ENCODE results near the gene PABPN1L.

PABPN1L gene

DNA sequence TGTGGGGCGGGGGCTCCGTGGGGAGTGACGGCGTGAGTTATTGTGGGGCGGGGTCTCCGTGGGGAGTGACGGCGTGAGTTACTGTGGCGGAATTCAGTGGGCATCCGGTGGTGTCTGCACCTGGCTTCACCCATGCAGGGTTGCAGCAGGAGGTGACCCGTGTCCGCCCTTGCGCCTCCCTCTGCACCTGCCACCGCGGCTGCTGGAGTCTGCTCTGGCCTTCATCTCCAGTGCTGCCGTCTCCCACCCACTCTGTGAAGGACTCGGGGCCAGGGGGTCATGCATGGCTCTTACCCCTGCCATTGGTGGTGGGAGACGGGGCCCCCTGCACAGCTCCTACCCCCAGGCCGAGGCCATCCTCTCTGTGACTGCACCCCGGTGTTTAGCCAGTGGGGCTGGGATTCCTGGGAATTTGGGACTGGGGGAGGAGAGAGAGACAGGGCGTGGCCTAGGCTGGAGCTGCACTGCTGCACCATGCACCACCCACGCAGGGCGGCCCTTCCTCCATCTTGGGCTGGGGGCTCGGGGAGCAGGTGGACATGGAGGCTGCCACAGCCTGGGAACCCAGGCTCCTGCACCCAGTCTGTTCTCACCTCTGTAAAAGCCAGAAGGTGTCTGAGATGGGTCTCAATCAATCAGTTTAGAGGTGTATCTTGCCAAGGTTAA lies 1.3 kb upstream of the PABPN1L start:
- no peak for DNase-seq

DNA sequence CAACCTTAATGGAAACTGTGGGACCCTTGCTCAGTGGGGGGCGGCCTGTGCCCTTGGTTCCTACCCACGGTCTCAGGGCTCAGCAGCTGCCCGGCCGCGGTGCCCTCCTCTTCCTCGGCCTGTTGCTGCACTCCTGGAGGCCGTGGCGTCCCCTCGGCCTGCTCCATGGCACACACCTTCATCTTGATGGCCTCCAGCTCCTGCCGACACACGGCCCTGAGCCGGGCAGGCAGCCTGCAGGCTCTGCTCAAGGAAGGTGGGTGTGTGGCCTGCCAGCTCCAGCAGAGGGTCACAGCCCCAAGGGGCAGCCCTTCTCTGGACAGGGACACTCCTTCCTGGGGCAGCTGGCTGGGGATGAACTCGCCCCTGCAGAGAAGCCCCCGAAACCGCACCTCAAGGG lies 718 bp downstream of the PABPN1L start:
- no peak for DNase-seq

DNA sequence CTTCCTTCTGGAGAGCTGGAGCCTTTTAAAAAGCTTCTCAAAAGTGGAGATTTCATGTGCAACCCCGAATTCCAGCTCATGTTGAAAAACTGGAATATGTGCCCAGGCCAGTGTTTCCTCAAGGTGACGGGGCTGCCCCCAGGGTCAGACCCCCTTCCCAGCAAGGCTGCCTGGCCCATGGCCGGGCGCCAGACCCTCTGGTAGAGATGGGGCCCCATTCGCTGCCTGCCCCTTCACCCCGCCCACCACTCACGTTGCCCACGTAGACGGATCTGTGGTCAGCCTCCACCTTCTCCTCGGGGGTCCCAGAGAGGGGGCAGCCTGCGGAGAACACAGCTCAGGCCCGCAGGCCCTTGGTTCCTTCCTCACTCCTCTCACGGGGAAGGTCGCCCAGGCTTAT lies 1.1 kb downstream of the PABPN1L start:
- DNase-seq: no peak

DNA sequence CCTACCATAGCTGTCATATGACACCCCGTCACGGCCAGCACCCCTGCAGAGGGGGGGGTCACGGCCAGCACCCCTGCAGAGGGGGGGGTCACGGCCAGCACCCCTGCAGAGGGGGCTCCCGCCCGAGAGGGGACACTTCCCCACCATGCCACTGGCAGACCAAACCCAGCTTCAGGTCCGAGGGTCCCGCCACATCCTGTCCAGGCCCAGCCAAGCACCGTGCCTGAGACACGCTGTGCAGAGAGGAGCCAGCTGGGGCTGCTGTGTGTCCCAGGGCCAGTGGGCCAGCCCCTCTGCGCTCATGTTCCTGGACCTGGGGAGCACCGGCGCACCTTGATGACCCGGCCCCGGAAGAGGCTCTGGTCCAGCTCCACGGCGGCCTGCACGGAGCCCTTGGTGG lies 1.9 kb downstream of the PABPN1L start:
- no peak for DNase-seq

DNA sequence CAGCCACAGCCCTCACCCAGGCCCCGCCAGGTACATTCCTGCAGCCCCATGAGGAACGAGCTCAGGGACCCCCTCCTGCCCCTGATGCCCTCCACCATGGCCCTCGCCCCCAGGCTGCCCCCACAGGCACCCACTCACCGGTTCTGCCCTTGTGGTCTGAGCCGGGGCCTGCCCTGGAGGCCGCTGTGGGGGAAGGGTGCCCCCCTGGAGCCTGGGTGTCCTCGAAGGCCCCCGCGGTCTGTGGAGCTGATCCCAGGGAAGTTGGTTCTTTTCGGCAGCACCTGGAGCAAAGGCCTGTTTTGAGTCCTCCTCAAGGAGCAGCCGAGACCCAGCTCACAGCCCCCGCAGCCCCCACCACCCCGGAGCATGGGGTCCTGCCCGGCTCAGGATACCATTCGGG lies 2.4 kb downstream of the PABPN1L start:
- DNase-seq: no peak

DNA sequence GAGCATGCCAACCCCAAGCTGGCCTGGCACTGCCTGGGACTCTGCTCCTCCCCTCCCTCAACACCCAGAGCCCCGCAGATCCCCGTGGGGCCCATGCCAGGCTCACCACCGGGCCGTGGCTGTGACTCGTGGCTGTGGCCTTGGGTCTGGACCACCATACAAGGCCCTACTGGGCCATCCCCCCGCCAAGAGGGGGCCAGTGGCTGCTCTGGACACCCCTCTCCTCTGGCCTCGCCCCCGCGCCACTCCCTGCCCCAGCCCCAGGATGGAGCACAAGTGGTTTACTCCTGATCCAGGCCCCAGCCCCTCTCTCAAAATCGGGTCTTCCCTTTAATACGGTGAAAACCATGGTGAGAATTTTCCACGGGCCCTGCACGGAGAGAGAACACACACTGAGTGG lies 3.0 kb downstream of the PABPN1L start:
- DNase-seq: no peak

DNA sequence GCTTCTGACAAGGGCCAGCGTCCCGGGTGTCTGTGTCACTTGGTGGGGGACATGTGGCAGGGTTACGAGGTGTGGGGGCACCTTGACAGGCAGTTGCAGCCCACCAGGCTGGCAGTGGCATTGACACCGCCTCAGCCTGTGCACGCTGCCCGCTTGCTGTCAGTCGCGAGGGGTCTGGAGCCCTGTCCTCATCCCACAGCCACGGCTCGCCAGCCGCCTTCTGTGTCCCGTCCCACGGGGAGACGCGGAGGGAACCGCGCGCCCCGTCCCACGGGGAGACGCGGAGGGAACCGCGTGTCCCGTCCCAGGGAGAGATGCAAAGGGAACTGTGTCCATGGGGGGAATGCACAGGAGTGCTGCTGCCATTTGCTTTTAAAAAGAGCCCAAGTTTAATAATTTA lies 3.5 kb downstream of the PABPN1L start:
- no peak for DNase-seq

DNA sequence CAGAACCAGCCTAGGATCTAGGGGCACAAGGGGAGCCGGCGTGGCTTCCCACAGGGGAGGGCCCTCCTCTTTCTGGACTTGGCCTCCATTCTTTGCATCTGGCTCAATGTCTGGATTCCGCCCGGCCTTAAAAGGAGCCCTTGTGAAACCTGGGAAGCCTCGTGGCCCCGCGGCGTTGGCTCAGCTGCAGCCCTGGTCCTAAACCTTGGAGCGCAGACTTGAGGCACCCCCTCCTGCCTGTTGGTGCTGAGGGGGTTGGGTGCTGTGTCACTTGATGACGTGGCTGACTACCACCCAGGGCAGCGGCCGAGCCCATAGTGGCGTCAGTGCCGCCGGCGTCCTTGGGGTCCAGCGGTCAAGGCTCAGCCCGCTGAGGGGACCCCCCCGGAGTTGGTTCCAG lies 5.1 kb downstream of the PABPN1L start:
- DNase-seq: no peak

DNA sequence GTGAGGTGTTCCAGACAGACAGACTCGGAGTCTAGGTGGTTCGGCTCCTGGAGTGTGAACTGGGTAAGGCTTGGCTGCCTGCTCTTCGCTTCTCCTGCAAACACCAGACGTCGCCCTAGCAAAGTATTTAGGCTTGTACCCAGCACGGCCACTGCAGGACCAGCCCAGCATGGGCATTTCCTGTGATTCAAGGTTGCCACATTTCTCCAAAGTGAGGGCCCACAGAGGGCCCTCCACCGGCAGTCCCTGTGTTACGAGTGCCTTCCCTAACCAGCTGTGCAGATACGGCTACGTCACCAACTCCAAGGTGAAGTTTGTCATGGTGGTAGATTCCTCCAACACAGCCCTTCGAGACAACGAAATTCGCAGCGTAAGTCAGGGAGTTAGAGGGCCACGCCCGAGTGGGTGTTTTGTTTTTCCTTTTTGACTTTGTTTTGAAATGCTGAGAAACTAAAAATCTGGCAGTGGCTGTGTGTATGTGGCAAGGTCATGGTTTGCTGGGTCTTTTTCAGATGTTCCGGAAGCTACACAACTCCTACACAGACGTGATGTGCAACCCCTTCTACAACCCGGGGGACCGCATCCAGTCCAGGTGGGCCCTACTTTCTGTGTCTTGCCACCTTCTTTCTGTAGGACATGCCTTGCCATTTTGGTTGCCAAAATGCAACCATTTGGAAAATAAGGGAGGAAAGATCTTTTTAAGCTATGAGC lies 6.9 kb downstream of the PABPN1L start:
- DNase-seq: no peak

DNA sequence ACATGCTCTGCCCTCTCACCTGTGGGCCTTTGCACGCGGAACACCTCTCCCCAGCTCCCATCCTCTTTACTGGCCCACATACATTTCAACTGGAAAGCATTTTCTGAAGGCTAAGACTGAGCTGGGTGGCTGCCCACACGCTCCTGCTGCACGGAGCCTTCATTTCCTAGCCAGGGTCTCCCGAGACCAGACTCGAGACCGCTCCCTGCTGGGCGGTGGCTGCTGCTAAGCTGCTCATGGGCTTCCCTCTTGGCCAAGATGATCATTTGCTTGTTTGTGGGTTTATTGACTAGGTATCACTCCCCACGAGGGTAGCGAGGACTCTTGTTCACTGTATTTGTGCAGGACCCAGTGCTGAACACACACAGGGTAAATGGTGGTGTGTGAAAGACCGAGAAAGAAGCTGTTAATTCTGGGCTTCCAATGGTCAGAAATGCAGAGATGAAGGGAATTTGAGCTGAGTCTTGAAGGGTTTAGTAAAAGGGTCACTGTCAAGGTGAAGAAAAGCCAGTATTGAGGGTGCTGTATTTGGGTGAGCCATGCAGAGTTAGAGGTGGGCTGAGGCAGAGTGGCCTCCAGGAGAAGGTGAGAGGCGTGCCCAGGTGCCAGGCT lies 8.6 kb downstream of the PABPN1L start:
- DNase-seq: peak; percentile 93

DNA sequence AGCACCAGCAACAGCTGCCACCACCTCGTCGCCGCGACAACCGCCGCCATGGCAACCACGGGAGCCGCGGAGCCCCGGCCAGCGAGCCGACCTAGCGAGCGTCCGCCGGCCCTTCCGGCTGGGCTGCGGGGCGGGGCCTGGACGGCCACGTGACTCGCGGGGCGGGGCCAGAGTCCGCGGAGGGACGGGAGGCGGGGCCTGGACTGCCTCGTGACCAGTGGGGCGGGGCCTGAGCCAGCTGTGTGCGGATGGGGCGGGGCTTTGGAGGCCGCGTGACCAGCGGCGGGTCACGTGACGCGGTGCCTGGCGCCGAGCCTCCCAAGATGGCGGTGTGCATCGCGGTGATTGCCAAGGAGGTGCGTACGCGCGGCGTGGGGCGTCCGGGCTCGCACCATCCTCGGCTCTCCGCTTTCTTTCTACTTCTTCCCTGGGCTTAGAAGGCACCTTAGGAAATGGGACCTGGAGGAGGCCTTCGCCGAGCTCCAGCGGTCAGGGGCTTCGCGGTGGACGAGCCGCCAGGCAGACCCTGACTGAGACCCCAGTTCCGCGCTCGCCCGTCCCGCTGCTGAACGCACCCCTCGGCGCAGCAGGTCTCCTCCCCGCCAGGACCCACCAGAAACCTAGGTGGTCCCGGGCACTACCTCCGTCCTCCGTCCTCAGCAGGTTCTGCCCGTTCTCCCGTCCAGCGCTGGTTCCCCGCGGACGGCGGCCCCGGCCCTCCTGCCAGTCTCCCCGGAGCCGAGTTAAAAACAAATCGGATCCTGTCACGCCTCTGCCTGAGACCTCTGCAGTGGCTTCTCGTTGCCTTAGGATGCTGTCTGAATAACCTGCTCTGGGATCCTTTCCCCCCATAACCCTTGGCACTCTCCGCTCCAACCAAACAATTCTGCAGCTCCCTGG lies 9.4 kb downstream of the PABPN1L start, which contains the start of the genes GALNS and TRAPPC2L:
TSS of gene GALNS (minus strand) at position 120 of the 900 bp plus-strand sequence. CDS start at position 50, 70 bp downstream.
TSS of gene TRAPPC2L (plus strand) at position 300 of the 900 bp plus-strand sequence. CDS start at position 324, 24 bp downstream.
- DNase-seq: peak; percentile 99

DNA sequence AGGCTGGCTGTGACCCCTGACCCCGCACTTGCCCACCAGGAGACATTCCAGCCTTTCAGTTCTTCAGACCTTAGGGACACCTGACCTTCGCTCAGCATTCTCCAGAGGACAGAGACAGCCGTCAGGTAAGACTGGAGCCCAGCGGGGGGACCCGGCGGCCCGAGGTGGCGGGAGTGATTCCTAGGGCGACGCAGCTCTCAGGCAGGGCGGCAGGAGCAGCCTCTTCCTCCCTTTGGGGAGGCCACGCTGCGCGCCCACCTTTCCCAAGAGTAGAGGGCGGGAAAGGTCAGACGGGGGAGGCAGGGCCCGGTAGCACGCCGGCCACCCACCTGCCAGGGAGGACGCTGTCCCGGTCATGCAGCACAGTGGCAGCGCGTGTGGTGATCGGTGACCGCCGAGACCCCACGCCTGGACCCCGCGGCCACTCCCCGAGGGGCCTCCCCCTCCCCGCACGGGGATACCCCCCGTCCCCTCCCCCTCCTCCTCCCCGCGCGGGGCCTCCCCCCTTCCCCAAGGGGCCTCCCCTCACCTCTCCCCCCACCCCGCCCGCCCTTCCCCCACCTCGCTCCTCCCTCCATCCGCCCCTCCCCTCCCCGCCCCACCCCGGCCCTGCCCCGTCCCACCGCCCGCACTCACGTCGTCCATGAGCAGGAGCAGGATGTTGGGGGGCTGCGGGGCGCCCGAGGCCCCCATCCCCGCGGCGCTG lies 10.2 kb downstream of the PABPN1L start:
- DNase-seq: no peak

DNA sequence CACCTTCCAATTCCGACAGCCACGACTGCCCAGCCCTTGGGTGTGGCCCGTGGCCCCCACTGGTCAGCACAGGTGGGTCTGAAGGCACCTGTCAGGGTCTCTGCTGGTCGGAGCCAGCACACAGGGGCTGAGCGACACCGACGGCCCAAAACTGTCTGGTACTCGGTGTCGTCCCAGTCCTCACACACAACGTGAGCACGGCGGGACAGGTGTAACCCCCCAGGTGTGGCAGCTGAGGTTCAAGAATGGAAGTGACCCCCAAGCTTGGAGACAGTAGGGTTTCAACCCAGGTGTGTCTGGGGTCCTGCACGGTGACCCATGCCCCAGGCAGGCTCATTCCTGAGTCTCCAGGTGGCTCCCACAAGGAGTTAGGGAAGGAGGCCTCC lies 10.7 kb downstream of the PABPN1L start:
- DNase-seq: no peak

DNA sequence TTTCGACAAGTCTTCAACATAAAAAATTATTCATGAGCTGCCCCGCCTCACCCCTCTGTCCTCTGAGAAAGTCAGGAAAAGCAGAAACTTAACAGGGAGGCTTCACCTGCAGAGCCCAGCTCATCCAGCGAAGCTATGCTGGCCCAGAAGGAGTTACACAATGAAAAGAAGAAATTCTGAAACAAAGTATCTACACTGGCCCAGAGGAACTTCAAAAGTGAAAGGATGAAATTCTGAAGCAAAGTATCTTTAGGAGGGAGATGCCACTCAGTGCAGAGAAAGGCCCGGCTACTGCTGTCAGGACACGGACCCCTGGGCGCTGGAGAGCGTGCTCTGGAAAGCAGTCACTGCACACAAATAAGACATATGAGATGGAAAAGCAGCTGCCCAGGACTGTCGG lies 11.3 kb downstream of the PABPN1L start:
- DNase-seq: no peak

DNA sequence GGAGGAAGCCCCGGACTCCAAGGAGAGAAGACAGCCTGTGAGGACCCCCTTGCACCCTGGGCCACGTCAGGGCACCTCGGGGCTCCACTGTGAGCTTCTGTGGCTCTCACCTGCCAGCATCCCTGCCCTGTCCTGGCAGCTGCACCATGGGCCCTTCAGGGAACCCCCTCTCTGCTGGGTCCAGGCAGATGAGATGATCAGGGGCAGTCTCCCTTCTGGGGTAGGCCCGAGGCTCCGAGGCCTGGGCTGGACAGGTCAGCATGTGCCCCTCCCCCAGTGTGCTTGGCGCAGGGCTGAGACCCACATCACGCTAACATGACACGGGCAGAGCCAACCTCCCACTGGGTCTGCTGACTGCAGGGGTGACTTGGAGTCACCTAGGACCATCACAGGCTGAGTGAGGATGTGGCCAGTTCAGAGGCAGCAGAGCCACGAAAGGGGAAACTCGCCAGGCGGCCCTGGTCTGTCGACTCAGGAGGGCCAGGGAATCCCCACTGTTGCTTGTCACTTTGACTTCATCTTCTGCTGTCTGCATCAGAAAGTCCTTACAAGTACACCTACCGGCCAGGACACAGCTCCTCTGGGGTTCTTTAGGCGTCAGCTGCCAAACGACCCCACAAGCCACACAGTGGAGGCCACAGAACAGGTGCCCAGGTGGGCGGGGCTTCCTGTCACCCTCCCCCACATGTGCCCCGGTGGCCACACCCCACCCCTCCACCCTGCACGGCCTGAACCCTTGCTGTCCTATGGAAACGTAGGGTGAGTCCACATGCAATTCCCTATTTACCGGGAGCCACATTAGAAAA lies 12.0 kb downstream of the PABPN1L start:
- peak; percentile 33 for DNase-seq

DNA sequence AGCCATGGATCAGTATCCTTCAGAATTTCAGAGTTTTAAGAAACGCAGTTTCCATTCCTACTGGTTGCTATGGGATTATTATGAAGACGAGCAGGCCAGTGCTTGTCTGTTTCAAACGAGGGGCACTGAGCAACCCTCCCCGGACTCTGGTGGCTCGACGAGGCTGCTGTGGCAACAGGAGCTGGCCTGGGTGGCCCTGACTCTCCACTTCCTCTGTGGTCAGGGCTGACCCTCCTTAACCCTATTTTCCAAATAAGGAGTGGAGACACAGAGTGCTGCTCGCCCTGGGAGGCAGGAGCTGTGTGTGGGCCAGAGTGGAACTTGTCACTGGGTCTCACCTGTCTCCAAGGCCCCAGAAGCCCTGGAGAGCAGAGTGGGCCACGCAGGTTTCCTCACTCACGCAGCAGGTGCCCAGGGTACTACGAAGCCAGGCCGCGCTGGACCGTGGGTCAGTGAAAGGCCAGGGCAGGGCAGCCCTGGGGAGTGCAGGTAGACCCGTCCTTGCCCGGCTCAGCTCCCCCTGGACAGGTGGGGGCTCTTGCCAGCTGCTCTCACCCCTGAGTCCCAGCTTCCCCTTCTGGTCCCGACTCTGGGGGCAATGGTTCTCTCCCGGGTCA lies 13.0 kb downstream of the PABPN1L start:
- DNase-seq: no peak

DNA sequence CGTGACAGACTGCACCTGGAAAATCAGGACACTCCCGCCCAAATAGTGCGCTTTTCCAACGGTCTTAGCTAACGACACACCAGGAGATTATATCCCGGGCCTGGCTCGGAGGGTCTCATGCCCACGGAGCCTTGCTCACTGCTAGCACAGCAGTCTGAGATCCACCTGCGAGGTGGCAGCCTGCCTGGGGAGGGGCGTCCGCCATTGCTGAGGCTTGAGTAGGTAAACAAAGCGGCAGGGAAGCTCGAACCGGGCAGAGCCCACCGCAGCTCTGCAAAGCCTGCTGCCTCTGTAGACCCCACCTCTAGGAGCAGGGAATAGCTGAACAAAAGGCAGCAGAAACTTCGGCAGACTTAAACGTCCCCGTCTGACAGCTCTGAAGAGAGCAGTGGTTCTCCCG lies 14.8 kb downstream of the PABPN1L start:
- DNase-seq: no peak

DNA sequence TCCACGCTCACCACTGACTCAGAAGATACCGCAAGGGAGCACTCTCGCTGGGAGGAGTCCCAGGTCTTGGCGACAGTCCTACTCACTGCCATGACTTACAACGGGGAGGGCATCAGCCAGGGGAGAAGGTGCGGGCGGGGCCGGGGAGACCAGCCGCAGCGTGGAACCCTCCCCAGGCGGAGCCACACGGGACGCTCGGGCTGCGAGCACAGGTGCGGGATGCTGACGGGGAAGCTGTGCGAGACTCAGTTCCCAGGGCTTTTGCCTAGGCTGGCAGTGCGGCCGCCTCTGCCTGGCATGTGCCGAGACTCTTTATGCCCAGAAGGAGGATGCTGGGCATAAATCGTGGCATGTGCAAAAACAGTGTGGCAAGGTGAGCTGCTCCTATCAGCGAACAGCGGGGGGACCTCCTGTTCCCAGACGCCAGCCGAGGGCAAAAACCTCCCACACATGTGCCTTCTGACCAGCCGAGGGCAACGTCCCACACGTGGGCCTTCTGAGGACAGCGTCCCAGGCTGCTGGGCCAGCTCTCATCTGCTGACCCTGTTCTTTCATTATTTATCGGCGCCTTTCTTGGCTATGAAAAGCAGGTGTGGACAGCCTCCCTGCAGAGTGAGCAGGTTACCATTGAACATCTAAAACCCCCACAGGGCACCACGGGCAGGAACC lies 15.8 kb downstream of the PABPN1L start:
- DNase-seq: no peak

DNA sequence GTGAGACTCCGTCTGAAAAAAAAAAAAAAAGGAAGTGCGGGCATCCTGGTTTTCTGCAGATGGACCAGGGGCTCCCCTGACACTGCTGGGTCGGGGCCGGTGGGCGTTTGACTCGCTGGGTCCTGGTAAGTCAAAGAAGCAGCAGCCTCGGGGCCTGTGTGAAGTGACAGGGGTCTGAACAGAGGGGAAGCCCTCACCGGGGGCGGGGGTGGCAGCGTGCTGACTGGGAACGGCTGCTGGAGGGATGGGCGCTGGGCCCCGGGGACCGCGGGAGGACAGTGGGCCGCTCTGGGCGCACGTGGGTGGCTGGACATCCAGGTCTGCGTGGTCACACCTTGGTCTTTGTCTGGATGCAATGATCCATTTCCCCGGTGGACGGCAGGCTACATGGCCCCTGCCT lies 17.9 kb downstream of the PABPN1L start:
- DNase-seq: no peak

DNA sequence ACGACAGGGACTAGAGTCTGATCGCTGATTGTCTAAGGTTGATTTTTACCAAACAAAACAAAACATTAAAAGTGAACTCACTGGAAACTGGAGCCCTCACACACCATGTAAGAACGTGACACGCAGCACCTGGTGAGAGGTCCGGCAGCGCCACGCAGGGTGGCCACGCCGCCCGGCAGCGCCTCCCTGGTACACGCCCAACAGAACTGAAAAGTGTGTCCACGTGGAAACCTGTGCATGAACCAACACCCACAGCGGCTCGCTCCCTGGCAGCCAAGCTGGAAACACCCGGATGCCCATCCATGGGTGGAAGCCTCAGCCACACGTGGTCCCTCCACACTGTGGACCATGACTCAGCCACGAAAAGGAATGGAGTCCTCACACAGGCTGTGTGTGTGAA lies 18.8 kb downstream of the PABPN1L start:
- no peak for DNase-seq

DNA sequence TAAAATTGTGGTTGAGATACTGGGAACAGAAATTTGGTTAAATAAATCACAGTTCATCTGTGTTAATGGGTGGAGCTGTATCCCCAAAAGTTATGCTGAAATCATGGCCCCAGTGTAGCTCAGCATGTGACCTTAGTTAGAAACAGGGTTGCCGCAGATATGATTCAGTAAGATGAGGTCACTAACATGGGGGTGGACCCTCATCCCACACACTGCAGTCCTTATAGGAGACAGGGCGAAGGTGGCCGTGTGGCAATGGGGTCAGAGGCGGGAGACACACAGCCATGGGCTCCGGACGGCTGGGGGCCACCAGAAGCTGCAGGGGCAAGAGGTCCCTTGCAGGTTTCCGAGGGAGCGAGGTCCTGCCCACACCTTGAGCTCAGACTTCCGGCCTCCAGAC lies 20.4 kb downstream of the PABPN1L start:
- DNase-seq: no peak

Data from hematopoietic multipotent progenitor cell treated with erythropoietin and hydrocortisone succinate and interleukin-3 and kit ligand, for 6 days (in vitro differentiated cells).